Body of pancreas (tissue), 4 donors: Measurements from ENCODE around the gene SMIM13. TPM values are rescaled to one million over a fixed set of nuclear protein-coding genes. Genes with fewer than 3 reads are reported as not detected.

Experiments
- ATAC-seq: fragments of 150-250 bp; one replicate; pipeline ENCODE4 v1.9.1; 2016
- DNase-seq, 4 donors: peaks; one replicate each; pipeline ENCODE4 v3.0.0-alpha.2; 2019
- H3K27ac ChIP-seq, 4 donors: fragments of 200-600 bp; sonication (generic); 1 replicate in 3 of 4; 2 replicates in 1 of 4; pipeline versions ENCODE4 v1.5.1 to v1.6.1; 2016 to 2019; ENCODE audit warnings: mild to moderate bottlenecking in 1 of 4, mixed read lengths in 1 of 4, moderate library complexity in 1 of 4
- H3K27me3 ChIP-seq, 2 donors: fragments of 200-600 bp; sonication (generic); one replicate each; pipeline ENCODE4 v1.6.0; 2016; ENCODE audit warnings: mild to moderate bottlenecking in 1 of 2
- H3K36me3 ChIP-seq, 2 donors: fragments of 200-600 bp; sonication (generic); replicated peaks in 1 of 2; 2 replicates each; pipeline ENCODE4 v1.5.1; 2016; ENCODE audit warnings: low read depth in 2 of 2; ENCODE audit not compliant: insufficient read depth in 1 of 2
- H3K4me1 ChIP-seq: fragments of 200-600 bp; sonication (generic); one replicate; pipeline ENCODE4 v1.6.0; 2016
- H3K4me3 ChIP-seq, 2 donors: fragments of 200-600 bp; sonication (generic); 1 replicate in 1 of 2; 2 replicates in 1 of 2; pipeline ENCODE4 v1.5.1; 2016 to 2019
- H3K9me3 ChIP-seq, 3 donors: fragments of 200-600 bp; sonication (generic); 1 replicate in 2 of 3; 2 replicates in 1 of 3; pipeline ENCODE4 v1.5.1; 2016
- CTCF ChIP-seq, 7 experiments: fragments of 450-650 bp in 4 of 7; fragments of 200-600 bp in 3 of 7; sonication (generic) in 3 of 7; IDR thresholded peaks; one replicate each; pipeline ENCODE4 v1.5.1; 2016 to 2019; ENCODE audit warnings: antibody characterized with exemption in 7 of 7
- POLR2A ChIP-seq, 3 donors: fragments of 450-650 bp; IDR thresholded peaks; one replicate each; pipeline ENCODE4 v1.6.1; 2016; ENCODE audit warnings: antibody characterized with exemption in 3 of 3, mild to moderate bottlenecking in 2 of 3
- WGBS, 2 donors: methylation state at CpG; one replicate each; pipeline ENCODE4 v1.1.5; 2017; 5-methylcytosine and 5-hydroxymethylcytosine counted together
- intact Hi-C: fragments of 100-400 bp; cut with DNase I; formaldehyde crosslinking; loops from one replicate; pipeline ENCODE4 v1.15.1; 2023
- total RNA-seq, 2 donors: library from RNA; depleted of rRNA; stranded (reverse); fragments of >200 nt; gene quantifications; one replicate each; pipeline ENCODE4 v1.1.0, GENCODE V29; 2016

Gene SMIM13
- total RNA-seq, 2 donors from 2014 or later, result 4.4 to 5.6 TPM

GRCh38 chr6:11076540-11076939 lies 17.1 kb upstream of the SMIM13 start:
- Histone ChIP-seq H3K27me3 (no peaks in the 10 kb centered on the region), H3K4me1 (no peaks in the 10 kb centered on the region), H3K9me3 (no peaks in the 10 kb centered on the region), H3K4me3 (no peak overlapping the region), H3K27ac (no peak overlapping the region), H3K36me3 (no peaks in the 10 kb centered on the region)
- no peak for ATAC-seq
- no peak for DNase-seq
- TF ChIP-seq CTCF (IDR thresholded peaks at IDR 0.05) (no peak), POLR2A (IDR thresholded peaks at IDR 0.05) (no peak)
- intact Hi-C loops, result no loop called here
- 71 to 72% methylated on average over 2 of the region's 2 CpGs for whole genome bisulfite sequencing, 2 donors

GRCh38 chr6:11078266-11078665 lies 15.4 kb upstream of the SMIM13 start:
- ATAC-seq (no peak), DNase-seq (no peak)
- Histone ChIP-seq H3K4me1 (no peaks in the 10 kb centered on the region), H3K4me3 (no peak overlapping the region), H3K27me3 (no peaks in the 10 kb centered on the region), H3K9me3 (no peaks in the 10 kb centered on the region), H3K27ac (no peak overlapping the region), H3K36me3 (no peaks in the 10 kb centered on the region)
- WGBS, 2 donors, result 55 to 62% methylated on average over 4 of the region's 4 CpGs
- intact Hi-C loops, result no loop called here
- TF ChIP-seq POLR2A (IDR thresholded peaks at IDR 0.05), result no peak
- TF ChIP-seq CTCF (IDR thresholded peaks at IDR 0.05), result no peak

GRCh38 chr6:11080296-11080695 lies 13.3 kb upstream of the SMIM13 start:
- TF ChIP-seq POLR2A (IDR thresholded peaks at IDR 0.05), result no peak
- TF ChIP-seq CTCF (IDR thresholded peaks at IDR 0.05), result no peak
- ATAC-seq, result no peak
- no peaks in the 10 kb centered on the region for H3K36me3 ChIP-seq
- no peaks in the 10 kb centered on the region for H3K27me3 ChIP-seq
- no peaks in the 10 kb centered on the region for H3K9me3 ChIP-seq
- no peak overlapping the region for H3K27ac ChIP-seq
- DNase-seq, result no peak
- WGBS, 2 donors, result 48 to 63% methylated on average over 3 of the region's 3 CpGs
- no peaks in the 10 kb centered on the region for H3K4me1 ChIP-seq
- H3K4me3 ChIP-seq, result no peak overlapping the region
- intact Hi-C loops, result no loop called here

- H3K27me3 ChIP-seq, result no peaks in the 10 kb centered on the region
- H3K9me3 ChIP-seq, result no peaks in the 10 kb centered on the region
- DNase-seq, result no peak
- TF ChIP-seq POLR2A (IDR thresholded peaks at IDR 0.05), result no peak
- no peak for TF ChIP-seq CTCF (IDR thresholded peaks at IDR 0.05)
- 58 to 69% methylated on average over 4 of the region's 4 CpGs for WGBS, 2 donors
- no peak overlapping the region for H3K4me3 ChIP-seq
- H3K27ac ChIP-seq, result no peak overlapping the region
- ATAC-seq, result no peak
- no peaks in the 10 kb centered on the region for H3K36me3 ChIP-seq
- H3K4me1 ChIP-seq, result no peaks in the 10 kb centered on the region
- intact Hi-C loops, result no loop called here
Observed at GRCh38 chr6:11083491-11083890, 10.1 kb upstream of the SMIM13 start.

DNA sequence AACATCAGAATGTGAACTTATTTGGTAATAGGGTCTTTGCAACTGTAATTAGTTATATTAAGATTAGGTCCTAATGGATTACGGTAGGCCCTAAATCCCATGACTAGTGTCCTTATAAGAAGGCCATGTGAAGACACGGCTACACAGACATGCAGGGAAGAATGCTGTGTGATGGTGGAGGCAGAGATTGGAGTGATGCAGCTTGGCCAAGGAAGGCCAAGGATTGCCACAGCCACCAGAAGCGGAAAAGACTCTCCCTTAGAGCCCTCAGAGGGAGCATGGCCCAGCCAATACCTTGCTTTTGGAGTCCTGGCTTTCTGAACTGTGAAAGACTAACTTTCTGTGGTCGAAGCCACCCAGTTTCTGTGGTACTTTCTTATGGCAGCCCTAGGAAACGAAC lies 9.7 kb upstream of the SMIM13 start:
- Histone ChIP-seq H3K9me3 (no peaks in the 10 kb centered on the region), H3K4me1 (no peaks in the 10 kb centered on the region), H3K4me3 (no peak overlapping the region), H3K27ac (no peak overlapping the region), H3K36me3 (no peaks in the 10 kb centered on the region), H3K27me3 (no peaks in the 10 kb centered on the region)
- intact Hi-C loops, result no loop called here
- no peak for TF ChIP-seq CTCF (IDR thresholded peaks at IDR 0.05)
- TF ChIP-seq POLR2A (IDR thresholded peaks at IDR 0.05), result no peak
- WGBS, 2 donors, result 76 to 87% methylated on average over 5 of the region's 5 CpGs
- ATAC-seq, result no peak
- no peak for DNase-seq
